ENCODE measurements around the gene RASSF5. TPM values are rescaled to one million over a fixed set of nuclear protein-coding genes. Genes with fewer than 3 reads are reported as not detected.

The RASSF5 gene
- total and polyA plus RNA-seq, 2 donors from 2014 or later: 2.4 to 18.8 TPM

DNA sequence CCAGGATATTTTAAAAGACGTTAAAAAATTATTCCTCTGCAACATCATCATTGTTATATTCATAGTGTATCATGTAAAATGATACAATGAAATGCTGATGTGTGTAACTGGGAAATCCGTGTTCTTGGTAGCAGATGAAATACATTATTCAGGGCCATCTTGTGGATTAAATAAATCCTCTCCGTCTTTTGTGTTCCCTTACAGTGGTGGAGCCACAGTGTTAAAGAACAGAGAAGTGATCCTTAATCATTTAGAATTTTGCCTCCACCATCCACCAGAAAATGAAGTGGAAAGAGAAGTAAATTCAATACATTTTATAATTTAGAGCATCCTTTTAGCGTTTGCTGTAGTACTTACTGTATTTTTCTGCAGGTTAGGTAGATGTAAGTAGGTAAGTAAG lies 129.3 kb downstream of the RASSF5 start:
- Histone ChIP-seq H3K4me3 (ENCODE audit: low read length in 3 of 3) (peak overlapping the region in 1 of 3 donors; percentile 79), H3K27ac (ENCODE audit: low read depth in 2 of 2, low read length in 2 of 2) (no peak overlapping the region), H3K27me3 (ENCODE audit: control insufficient read depth, insufficient read depth, low read length) (no peaks in the 10 kb centered on the region), H3K9ac (ENCODE audit: low read length in 3 of 3) (no peak overlapping the region), H3K9me3 (ENCODE audit: control insufficient read depth in 2 of 3, insufficient read depth in 1 of 3, low read length in 3 of 3) (no peaks in the 10 kb centered on the region), H3K4me1 (ENCODE audit: control insufficient read depth in 2 of 3, insufficient read depth in 2 of 3, low read depth in 1 of 3, low read length in 3 of 3) (peaks cover 0 to 11% (median 6%) of the 10 kb centered on the region in 3 donors), H3K36me3 (ENCODE audit: control insufficient read depth in 2 of 3, insufficient read depth in 3 of 3, low read length in 3 of 3) (no peaks in the 10 kb centered on the region)
- DNase-seq: no peak
- intact Hi-C loops (cut with DNase I): no loop called here
- FAIRE-seq: no peak
- no peak for TF ChIP-seq CTCF (IDR thresholded peaks at IDR 0.05; ENCODE audit: borderline replicate concordance, extremely low read depth, insufficient read depth)

GRCh38 chr1:206637605-206638004 lies 130.3 kb downstream of the RASSF5 start:
- Histone ChIP-seq H3K9me3 (ENCODE audit: control insufficient read depth in 2 of 3, insufficient read depth in 1 of 3, low read length in 3 of 3) (no peaks in the 10 kb centered on the region), H3K4me1 (ENCODE audit: control insufficient read depth in 2 of 3, insufficient read depth in 2 of 3, low read depth in 1 of 3, low read length in 3 of 3) (peaks cover 0 to 11% (median 6%) of the 10 kb centered on the region in 3 donors), H3K27me3 (ENCODE audit: control insufficient read depth, insufficient read depth, low read length) (no peaks in the 10 kb centered on the region), H3K4me3 (ENCODE audit: low read length in 3 of 3) (no peak overlapping the region), H3K9ac (ENCODE audit: low read length in 3 of 3) (no peak overlapping the region), H3K27ac (ENCODE audit: low read depth in 2 of 2, low read length in 2 of 2) (no peak overlapping the region), H3K36me3 (ENCODE audit: control insufficient read depth in 2 of 3, insufficient read depth in 3 of 3, low read length in 3 of 3) (no peaks in the 10 kb centered on the region)
- no peak for TF ChIP-seq CTCF (IDR thresholded peaks at IDR 0.05; ENCODE audit: borderline replicate concordance, extremely low read depth, insufficient read depth)
- FAIRE-seq (no peak), DNase-seq (no peak)
- intact Hi-C loops (cut with DNase I): no loop called here

Small RNA genes within 50 kb of the gene (microRNA-seq; reads per million reads assigned to microRNA genes)
- not detected for gene MIR6769B

Other genes with a start within 250 kb of the RASSF5 start
- gene IKBKE, start 37.1 kb upstream of the RASSF5 start, total RNA-seq: 14.5 TPM
- 3.4 TPM for gene IKBKE, start 37.1 kb upstream of the RASSF5 start, polyA plus RNA-seq (ENCODE audit: insufficient read depth, low read depth, low replicate concordance)
- 45.1 TPM for gene EIF2D, start 104.9 kb downstream of the RASSF5 start, total RNA-seq
- gene EIF2D, start 104.9 kb downstream of the RASSF5 start, polyA plus RNA-seq (ENCODE audit: insufficient read depth, low read depth, low replicate concordance): 44.5 TPM
- 12.7 TPM for gene DYRK3, start 128.0 kb downstream of the RASSF5 start, total RNA-seq
- 3.5 TPM for gene DYRK3, start 128.0 kb downstream of the RASSF5 start, polyA plus RNA-seq (ENCODE audit: insufficient read depth, low read depth, low replicate concordance)
- 113 TPM for gene MAPKAPK2, start 177.4 kb downstream of the RASSF5 start, total RNA-seq
- 84.5 TPM for gene MAPKAPK2, start 177.4 kb downstream of the RASSF5 start, polyA plus RNA-seq (ENCODE audit: insufficient read depth, low read depth, low replicate concordance)

Data from kidney (tissue), 14 donors.